HG03378 (cell line): Measurements from ENCODE around the gene HSPB2.

Experiments used
- ATAC-seq: cut with Tn5 transposase; IDR thresholded peaks from one replicate; pipeline ENCODE4 v1.9.1; 2021; ENCODE audit warnings: mild to moderate bottlenecking, moderate library complexity; ENCODE audit not compliant: unreplicated experiment

The HSPB2 gene

GRCh38 chr11:111937461-111937769 is 24.9 kb downstream of the HSPB2 start:
- no peak for ATAC-seq

- ATAC-seq = no peak
Measured at GRCh38 chr11:111937844-111938243, 25.3 kb downstream of the HSPB2 start.

GRCh38 chr11:111938687-111939160 is 26.2 kb downstream of the HSPB2 start:
- ATAC-seq = peak; percentile 94

GRCh38 chr11:111939836-111940604 is 27.5 kb downstream of the HSPB2 start:
- no peak for ATAC-seq

GRCh38 chr11:111941963-111942362 is 29.4 kb downstream of the HSPB2 start:
- ATAC-seq = no peak

- no peak for ATAC-seq
Measured at GRCh38 chr11:111942829-111943228, 30.3 kb downstream of the HSPB2 start.

GRCh38 chr11:111944139-111944538 is 31.6 kb downstream of the HSPB2 start:
- ATAC-seq = no peak

- no peak for ATAC-seq
Measured at GRCh38 chr11:111944651-111945051, 32.1 kb downstream of the HSPB2 start.

- ATAC-seq = no peak
Measured at GRCh38 chr11:111945198-111945597, 32.7 kb downstream of the HSPB2 start.

GRCh38 chr11:111946499-111946898 is 34.0 kb downstream of the HSPB2 start:
- ATAC-seq = no peak

- ATAC-seq = no peak
Measured at GRCh38 chr11:111947143-111947542, 34.6 kb downstream of the HSPB2 start.

GRCh38 chr11:111949519-111950426 is 37.2 kb downstream of the HSPB2 start:
- no peak for ATAC-seq

GRCh38 chr11:111951565-111951964 is 39.0 kb downstream of the HSPB2 start:
- ATAC-seq = no peak

- no peak for ATAC-seq
Measured at GRCh38 chr11:111954154-111954553, 41.6 kb downstream of the HSPB2 start.

GRCh38 chr11:111957663-111958444 is 45.3 kb downstream of the HSPB2 start:
- ATAC-seq = no peak

GRCh38 chr11:111960916-111961315 is 48.4 kb downstream of the HSPB2 start:
- no peak for ATAC-seq

GRCh38 chr11:111961389-111962300 is 49.1 kb downstream of the HSPB2 start:
- ATAC-seq = no peak
